GM19468 (cell line): ENCODE measurements around the gene POTEM.
"Not testable (repeated sequence)": the region's sequence is repeated elsewhere in the genome, so short reads cannot be mapped to it uniquely, and the experiment has no call there.

ENCODE experiments used
- ATAC-seq: cut with Tn5 transposase; IDR thresholded peaks from one replicate; pipeline ENCODE4 v1.9.1; 2021; ENCODE audit warnings: mild to moderate bottlenecking, moderate library complexity, moderate number of reproducible peaks; ENCODE audit not compliant: unreplicated experiment; ENCODE audit errors: extremely low read depth

Gene POTEM

GRCh38 chr14:19027895-19028294 lies 60.7 kb downstream of the POTEM start:
- not testable (repeated sequence) for ATAC-seq

- ATAC-seq, result not testable (repeated sequence)
Observed at GRCh38 chr14:19036811-19037382, 69.7 kb downstream of the POTEM start.

- not testable (repeated sequence) for ATAC-seq
Observed at GRCh38 chr14:19038060-19038664, 70.9 kb downstream of the POTEM start.

GRCh38 chr14:19038785-19039184 lies 71.6 kb downstream of the POTEM start:
- not testable (repeated sequence) for ATAC-seq

- not testable (repeated sequence) for ATAC-seq
Observed at GRCh38 chr14:19043384-19043783, 76.2 kb downstream of the POTEM start.
